GM19351 (cell line): ENCODE data around the gene CADM4.
"Not testable (repeated sequence)": the region's sequence is repeated elsewhere in the genome, so short reads cannot be mapped to it uniquely, and the experiment has no call there.

Source experiments
- ATAC-seq: cut with Tn5 transposase; IDR thresholded peaks from one replicate; pipeline ENCODE4 v1.9.1; 2021; ENCODE audit warnings: mild to moderate bottlenecking, moderate library complexity; ENCODE audit not compliant: unreplicated experiment

Gene CADM4

DNA sequence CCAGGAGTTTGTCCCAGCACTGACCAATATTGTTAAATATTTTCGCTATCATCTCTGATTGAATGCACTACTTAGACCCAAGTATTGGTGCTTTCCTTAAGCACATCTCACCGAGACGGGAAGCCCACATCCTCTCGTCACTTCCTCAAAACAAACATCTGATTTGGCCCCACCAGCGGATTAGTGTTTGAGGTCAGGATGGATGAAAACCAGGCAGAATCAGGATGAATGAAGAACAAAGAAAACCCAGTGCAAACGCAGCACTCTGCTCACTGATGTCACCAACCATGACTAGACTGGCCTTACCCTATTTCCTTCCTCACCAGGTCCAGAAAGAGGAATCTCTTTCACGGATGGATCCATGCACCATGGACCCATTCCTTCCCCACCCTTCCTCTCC lies 24.4 kb upstream of the CADM4 start:
- no peak for ATAC-seq

DNA sequence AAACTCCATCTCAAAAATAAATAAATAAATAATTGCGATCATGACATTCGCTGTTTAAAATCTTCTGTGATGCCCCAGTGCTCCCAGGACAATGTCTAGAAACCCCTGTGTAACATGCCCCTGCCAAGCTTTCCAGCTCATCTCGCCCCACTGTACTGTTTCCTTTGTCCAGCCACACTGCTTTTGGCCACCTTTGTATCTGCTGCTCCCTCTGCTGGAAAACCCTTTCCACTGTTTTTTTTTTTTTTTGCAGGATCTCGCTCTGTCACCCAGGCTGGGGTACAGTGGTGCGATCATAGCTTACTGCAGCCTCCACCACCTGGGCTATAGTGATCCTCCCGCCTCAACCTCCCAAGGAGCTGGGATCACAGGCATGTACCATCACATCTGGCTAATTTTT lies 22.8 kb upstream of the CADM4 start:
- no peak for ATAC-seq

DNA sequence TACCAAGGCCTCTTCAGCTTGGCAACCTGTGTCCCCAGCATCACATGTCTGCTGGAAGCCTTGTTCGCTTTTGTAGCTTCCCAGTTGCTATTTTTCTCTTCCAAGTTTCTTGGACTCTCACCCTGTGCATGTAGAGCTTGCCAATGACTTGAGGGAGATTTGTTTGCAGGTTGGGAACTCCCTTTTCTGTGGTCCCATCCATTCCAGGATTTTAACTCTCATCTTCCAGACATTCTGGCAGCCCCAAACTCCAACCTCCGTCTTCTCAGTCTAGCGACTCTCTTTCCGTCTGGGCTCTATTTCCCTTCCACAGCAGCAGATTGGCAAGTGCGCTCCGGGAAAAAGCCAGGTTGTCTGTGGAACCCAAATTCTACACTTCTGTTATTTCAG lies 21.3 kb upstream of the CADM4 start:
- no peak for ATAC-seq

DNA sequence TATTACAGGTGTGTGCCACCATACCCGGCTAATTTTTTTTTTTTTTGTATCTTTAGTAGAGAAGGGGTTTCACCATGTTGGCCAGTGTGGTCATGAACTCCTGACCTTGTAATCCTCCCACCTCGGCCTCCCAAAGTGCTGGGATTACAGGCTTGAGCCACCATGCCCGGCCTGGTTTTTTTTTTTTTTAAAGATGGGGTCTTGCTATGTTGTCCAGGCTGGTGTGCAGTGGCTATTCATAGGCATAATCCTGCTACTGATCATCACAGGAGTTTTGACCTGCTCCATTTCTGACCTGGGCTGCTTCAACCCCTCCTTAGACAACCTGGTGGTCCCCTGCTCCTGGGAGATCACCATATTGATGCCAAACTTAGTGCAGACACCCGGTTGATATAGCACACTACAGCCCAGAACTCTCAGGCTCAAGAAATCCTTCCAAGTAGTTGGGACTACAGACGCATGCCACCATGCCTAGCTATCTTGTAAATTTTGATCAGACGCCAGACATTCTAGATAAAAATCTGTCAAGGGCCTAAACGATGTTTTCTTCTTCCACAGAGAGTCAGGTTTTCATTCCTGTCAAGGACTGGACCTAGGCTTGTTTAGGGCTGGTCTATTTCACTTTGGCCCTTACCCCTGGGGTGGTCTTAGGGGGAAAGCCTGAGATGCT lies 20.8 kb upstream of the CADM4 start:
- no peak for ATAC-seq

DNA sequence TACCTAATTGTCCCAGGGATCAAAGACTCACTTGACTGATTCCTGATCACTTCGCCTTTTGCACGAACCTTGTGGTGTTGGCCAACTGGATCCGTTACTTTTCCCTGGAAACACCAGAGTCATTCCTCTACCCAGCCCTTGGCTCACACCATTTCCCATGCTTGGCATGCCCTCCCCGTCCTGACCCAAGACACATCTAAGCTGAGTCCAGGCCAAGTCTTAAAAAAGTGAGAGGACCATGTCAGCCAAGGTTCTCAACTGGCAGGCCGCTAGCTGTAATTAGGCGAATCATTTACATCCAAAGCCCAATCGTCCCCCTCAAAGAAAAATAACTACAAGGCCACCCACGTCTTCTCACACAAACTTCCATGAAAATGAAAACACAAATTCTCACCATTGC lies 18.8 kb upstream of the CADM4 start:
- no peak for ATAC-seq

DNA sequence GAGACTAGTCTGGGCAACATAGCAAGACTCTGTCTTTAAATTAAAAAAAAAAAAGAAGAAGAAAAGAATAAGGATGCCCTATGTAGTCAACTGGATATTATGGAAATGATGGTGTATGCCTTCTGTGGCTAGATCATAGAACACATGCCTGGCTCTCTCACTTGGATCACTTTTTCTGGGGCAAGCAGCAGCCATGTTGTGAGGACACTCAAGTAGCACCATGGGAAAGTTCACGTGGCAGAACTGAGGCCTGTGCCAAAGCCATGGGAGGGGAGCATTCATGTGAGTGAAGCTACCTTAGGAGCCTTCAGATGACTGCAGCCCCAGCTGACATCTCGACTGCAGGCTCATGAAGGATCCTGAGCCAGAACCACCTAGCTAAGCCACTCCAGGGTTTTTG lies 18.4 kb upstream of the CADM4 start:
- ATAC-seq: no peak

DNA sequence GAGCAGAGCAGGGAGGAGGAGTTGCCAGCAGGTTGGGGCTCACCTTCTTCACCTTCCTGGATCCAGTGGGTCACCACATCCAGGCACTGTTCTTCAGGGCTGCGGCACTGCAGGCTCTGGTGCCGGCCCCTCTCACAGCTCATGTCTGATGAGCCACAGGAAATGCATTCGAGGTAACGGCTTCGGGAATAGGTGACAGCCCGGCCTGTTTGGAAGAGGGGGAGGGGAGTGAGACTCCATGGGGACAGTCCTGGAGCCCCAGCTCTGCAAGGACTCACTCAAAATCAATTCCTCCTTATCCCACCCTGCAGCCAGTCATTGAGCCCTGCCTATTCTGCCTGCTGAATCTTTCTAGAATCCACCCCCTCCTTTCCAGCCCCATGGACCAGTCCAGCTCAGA lies 16.8 kb upstream of the CADM4 start:
- ATAC-seq: no peak

DNA sequence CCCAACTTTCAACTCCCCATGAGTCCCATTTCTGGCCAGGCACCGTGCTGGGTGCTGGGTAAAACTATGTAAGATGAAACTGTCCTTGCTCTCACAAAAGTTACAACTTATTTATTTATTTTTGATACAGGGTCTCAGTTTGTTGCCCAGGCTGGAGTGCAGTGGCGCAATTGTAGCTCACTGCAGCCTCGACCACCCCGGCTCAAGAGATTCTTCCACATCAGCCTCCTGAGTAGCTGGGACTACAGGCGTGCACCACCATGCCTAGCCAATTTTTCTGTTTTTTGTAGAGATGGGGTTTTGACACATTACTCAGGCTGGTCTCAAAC lies 12.9 kb upstream of the CADM4 start:
- no peak for ATAC-seq

DNA sequence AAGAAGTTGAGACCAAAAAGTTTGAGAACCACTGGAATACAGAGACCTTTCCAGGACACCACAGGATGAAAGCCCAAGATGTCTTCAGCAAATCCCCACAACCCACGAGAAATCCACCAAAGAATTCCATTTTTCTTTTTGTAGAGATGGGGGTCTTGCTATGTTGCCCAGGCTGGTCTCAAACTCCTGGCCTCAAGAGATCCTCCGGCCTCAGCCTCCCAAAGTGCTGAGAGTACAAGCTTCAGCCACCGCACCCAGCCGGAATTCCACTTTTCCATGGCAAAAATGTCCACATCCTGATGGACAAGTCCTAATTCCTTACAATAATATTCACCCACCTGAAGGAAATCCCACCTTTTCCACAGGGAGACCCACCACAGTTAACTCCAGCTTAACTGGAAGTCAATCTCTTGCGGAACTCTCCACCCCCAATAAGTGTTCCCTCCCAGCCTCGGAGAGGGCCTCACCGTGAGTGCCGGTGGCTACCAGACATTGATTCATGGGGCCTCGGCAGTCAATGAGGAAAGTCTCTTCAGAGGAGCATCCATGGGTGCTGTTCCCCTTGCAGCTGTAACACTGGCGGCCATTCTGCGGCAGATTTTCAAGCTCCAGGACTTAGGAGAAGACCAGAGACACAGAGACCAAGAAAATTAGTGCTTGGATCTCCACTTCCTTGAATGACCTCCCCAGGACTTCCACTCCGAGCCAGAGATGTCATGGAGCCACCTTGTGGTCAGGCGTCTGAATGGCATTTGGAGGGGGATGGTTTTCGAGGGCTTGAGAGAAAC lies 12.3 kb upstream of the CADM4 start:
- no peak for ATAC-seq

DNA sequence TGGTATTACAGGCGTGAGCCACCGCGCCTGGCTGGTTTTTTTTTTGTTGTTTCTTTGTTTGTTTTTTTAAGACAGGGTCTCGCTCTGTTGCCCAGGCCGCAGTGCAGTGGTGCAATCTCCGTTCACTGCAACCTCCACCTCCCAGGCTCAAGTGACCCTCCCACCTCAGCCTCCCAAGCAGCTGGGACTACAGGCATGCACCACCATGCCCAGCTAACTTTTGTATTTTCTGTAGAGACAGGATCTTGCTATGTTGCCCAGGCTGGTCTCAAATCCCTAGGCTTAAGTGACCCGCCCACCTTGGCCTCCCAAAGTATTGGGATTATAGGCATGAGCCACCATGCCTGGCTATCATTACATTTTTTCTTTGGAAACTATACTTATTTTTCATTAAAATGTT lies 10.6 kb upstream of the CADM4 start:
- not testable (repeated sequence) for ATAC-seq

DNA sequence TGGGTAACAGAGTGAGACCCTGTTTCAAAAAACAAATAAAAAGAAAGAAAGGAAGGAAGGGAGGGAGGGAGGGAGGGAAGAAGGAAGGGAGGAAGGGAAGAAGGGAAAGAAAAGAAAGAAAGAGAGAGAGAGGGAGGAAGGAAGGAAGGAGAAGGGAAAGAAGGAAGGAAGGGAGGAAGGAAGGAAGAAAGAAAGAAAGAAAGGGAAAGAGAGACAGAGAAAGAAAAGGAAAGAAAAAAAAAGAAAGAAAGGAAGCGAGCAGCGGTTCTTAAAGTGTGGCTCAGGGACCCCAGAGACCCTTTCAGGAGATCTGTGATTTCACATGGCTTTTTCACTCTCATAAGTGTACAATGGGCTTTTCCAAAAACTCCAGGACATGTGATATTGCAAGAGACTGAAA lies 9.9 kb upstream of the CADM4 start:
- ATAC-seq: no peak

DNA sequence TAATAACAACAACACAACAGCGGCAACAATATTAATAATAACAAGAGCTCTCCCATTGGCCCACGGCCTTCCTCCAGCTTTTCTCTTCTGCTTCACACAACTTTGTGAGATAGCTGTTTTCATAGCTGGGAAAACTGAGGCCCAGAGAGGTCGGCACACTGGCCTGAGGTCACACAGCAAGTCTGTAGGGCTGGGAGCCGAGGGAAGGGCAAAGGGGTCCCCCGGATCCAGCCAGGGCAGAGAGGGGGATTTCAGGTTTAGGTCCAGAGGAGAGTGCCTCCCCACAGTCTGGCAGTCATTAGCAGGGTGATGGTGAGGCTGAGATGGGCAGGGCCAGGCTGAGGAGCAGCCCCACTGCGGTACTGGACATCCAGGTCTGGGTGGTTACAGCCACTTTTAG lies 9.0 kb upstream of the CADM4 start:
- no peak for ATAC-seq

DNA sequence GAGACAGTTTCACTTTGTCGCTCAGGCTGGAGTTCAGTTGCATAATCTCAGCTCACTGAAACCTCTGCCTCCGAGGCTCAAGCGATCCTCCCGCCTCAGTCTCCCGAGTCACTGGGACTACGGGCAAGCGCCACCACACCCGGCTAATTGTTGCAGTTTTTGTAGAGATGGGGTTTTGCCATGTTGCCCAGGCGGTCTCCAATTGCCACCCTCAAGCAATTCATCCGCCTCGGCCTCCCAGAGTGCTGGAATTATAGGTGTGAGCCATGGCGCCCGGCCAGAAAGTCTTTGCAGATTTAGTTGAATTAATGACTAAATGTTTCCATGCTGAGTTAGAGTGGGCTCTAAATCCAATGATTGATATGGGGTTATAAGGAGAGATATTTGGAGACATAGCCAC lies 4.5 kb upstream of the CADM4 start:
- no peak for ATAC-seq

DNA sequence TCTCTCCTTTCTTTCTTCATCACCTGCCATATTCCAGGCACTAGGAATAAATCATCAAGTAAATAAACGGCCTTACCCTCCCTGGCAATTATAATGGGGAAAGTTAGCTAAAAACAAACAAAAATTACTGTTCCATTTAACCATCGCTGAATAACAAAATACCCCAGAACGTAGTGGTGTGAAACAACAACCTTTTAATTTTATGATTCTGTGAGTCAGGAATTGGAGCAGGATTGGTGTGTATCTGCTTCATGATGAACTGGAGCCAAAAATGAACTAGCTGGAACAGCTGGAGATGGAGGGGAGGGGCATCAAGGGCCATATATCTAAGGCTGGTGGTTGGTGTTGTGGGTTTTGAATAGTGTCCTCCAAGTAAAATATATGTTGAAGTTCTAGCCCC lies 3.7 kb upstream of the CADM4 start:
- no peak for ATAC-seq

DNA sequence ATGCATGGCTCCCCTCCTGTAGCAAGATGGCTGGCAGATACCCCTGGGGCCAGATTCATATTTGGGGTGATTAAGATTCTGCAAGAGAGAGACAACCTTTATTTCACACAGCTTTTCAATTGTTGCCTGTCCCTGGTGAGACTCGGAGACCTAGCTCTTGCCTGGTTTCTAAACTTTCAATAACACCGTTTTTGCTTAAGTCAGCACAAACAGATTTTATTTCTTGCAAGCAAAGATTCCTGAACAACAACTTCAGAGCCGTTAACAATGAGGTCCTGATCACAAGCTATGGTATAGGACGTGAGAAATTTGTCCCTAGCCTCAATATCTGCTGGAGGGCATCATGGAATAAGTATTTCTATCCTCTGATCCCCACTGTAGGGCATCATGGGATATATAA lies 2.9 kb upstream of the CADM4 start:
- ATAC-seq: no peak

DNA sequence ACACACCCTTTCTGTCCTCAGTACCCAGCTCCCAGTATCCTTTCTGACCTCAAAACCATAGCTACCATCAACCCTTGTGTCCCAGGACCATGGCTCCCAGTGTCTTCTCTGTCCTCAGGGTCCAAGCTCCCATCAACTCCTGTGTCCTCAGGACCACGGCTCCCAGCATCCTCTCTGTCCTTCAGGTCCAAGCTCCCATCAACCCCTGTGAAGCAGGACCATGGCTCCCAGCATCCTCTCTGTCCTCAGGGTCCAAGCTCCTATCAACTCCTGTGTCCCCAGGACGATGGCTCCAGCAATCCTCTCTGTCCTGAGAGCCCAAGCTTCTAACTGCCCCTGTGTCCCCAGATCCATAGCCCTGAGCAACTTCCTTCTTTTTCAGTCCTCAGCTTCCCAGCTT lies 1.7 kb upstream of the CADM4 start:
- ATAC-seq: no peak

DNA sequence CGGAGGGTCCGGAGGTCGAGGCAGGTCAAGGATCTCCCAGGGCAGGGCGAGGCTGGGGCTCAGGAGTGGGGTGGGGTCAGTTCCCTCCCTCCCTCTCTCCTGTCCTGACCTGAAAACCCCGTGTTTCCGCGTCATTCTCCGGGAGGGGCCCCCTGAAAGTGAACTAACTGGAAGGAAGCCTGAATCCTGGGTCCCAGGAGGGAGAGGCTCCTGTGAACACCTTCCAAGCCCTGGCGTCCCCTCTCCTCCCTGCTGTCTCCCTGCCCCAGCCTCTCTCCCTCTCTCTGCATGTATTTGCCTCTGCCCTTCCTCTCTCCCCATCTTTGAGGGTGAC lies 741 bp upstream of the CADM4 start:
- no peak for ATAC-seq

DNA sequence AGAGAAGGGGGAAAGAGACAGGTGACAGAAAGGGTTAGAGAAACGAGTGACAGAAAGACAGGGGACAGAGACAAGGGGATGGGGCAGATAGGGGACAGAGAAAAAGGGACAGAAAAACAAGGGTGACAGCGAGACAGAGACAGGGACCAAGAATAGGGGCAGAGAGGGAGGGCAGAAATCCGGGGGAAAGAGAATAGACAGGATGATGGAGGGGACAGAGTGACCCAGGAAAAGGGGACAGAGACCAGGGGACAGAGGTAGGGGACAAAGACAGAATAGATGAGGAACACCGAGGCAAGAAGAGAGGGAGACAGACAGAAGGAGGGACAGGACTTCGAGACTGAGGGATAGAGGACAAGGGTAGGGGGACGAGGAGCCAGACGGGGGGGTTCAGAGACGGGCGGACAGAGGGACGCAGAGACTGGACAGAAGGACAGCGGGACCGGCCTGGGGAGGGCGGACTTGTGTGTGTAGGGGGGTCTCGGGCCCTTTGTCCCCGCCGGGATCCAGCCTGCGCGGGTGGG lies 593 bp downstream of the CADM4 start:
- no peak for ATAC-seq

DNA sequence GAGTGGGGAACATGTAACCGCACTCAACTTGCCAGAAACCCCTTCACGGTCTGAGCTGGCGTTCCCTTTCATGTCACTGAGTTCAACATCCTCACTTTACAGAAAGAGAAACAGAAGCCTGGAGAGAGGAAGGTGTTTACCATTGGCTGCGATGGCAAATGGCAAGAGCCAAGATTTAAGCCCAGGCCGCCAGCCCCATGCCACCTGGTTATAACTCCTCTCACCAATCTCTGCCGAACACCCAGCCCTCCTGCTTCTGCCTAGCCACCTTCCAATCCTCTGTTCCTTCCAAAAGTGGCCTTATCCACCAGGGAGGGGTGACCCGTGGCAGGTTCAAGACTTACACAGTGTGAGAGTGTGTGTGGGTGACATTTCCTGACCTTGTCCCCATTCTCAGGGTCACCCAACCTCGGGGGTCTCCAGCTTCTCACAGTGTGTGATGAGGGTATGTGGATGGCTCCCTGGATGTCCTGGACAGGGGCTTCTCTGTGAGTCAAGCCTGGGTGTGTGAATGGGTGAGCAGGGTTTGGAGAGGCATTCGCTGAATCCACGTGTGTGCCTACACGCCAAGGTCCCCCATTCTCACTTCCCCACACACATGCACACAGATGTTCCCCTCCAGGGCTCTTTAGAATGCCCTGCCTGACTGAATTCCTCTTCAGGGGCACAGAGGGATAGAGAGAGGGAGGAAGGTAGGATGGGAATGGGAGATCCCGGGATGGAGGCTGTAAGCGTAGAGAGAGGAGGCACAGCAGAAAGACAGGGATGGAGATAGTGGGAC lies 1.2 kb downstream of the CADM4 start:
- ATAC-seq: no peak

DNA sequence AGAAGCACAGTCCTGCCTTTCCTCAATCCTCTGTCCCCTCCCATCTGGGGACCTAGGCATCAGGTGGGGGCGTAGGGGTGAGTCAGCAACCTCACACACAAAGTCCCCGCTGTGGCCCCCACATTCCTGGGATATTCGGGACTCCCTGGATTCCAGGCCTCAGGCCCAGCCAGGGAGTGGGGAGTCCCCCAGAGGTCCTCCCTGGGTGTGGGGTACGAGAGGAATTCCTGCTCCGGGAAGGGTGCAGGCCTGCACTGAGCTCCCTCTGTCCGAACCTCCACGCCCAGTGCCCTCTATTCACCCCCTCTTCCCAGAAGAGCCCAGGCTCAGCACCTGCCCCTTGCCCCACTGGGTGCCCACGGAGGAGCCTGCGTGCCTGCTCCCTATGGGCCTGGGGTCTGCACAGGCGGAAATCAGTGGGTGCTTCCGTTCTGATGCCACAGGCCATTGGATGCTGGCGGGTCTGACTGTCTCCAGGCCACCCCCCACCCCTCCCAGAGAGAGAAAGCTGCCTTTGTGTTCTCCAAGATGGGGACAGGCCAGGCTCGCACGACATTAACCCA lies 3.4 kb downstream of the CADM4 start:
- no peak for ATAC-seq

DNA sequence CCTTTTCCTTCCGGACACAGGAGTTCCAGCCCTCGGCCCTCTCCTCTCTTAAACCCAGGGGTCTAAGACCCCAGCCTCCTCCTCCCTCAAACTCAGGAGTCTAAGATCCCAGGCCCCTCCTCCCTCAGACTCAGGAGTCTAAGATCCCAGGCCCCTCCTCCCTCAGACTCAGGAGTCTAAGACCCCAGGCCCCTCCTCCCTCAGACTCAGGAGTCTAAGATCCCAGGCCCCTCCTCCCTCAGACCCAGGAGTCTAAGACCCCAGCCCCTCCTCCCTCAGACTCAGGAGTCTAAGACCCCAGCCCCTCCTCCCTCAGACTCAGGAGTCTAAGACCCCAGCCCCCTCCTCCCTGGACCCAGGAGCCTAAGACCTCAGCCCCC lies 4.1 kb downstream of the CADM4 start:
- not testable (repeated sequence) for ATAC-seq
